IPS-20b (cell line): ENCODE measurements around the gene MLF2.

Experiments used
- H3K27ac ChIP-seq: one replicate; pipeline ENCODE4 v1.5.1; 2013; ENCODE audit warnings: low read length
- H3K27me3 ChIP-seq: 2 replicates; pipeline ENCODE4 v1.6.1; 2013; ENCODE audit warnings: mild to moderate bottlenecking, low read length, inconsistent platforms; ENCODE audit not compliant: insufficient read depth
- H3K36me3 ChIP-seq: 2 replicates; pipeline ENCODE4 v1.6.1; 2013; ENCODE audit warnings: low read depth, mild to moderate bottlenecking, inconsistent platforms, low read length, moderate library complexity; ENCODE audit not compliant: insufficient read depth
- H3K4me1 ChIP-seq: 2 replicates; pipeline ENCODE4 v1.6.1; 2013; ENCODE audit warnings: mild to moderate bottlenecking, control low read depth, inconsistent platforms, low read length, moderate library complexity; ENCODE audit not compliant: insufficient read depth
- H3K4me3 ChIP-seq: 2 replicates; pipeline ENCODE4 v1.5.1; 2013; ENCODE audit warnings: mild to moderate bottlenecking, low read length, inconsistent platforms
- H3K9ac ChIP-seq: 2 replicates; pipeline ENCODE4 v1.6.1; 2013; ENCODE audit warnings: low read depth, mild to moderate bottlenecking, inconsistent platforms, low read length, moderate library complexity
- H3K9me3 ChIP-seq: 2 replicates; pipeline ENCODE4 v1.6.1; 2013; ENCODE audit warnings: mild to moderate bottlenecking, low read depth, low read length, inconsistent platforms; ENCODE audit not compliant: insufficient read depth

MLF2 gene

GRCh38 chr12:6752921-6753771, at the start of gene MLF2:
MLF2 (minus strand) TSS chr12:6753141; CDS start chr12:6752334, 807 bp downstream.
- Histone ChIP-seq H3K27ac (peak within 1 kb of the TSS; percentile 90), H3K36me3 (peaks cover 39% of the 10 kb centered on the region), H3K9ac (peak within 1 kb of the TSS; percentile 93), H3K4me1 (peaks cover 7% of the 10 kb centered on the region; the same call in 1 of the 2 replicates), H3K9me3 (no peaks in the 10 kb centered on the region), H3K4me3 (peak within 1 kb of the TSS; percentile 86), H3K27me3 (no peaks in the 10 kb centered on the region)

GRCh38 chr12:6799147-6799546, 46.2 kb upstream of the MLF2 start:
- no peaks in the 10 kb centered on the region for H3K4me1 ChIP-seq
- H3K9me3 ChIP-seq = no peaks in the 10 kb centered on the region
- H3K9ac ChIP-seq = no peak overlapping the region
- no peak overlapping the region for H3K27ac ChIP-seq
- H3K36me3 ChIP-seq = no peaks in the 10 kb centered on the region
- H3K27me3 ChIP-seq = no peaks in the 10 kb centered on the region
- H3K4me3 ChIP-seq = no peak overlapping the region

- Histone ChIP-seq H3K27ac (no peak overlapping the region), H3K27me3 (no peaks in the 10 kb centered on the region), H3K9me3 (no peaks in the 10 kb centered on the region), H3K4me1 (no peaks in the 10 kb centered on the region), H3K36me3 (no peaks in the 10 kb centered on the region), H3K9ac (no peak overlapping the region), H3K4me3 (no peak overlapping the region)
Observed at GRCh38 chr12:6796576-6796975, 43.6 kb upstream of the MLF2 start.

DNA sequence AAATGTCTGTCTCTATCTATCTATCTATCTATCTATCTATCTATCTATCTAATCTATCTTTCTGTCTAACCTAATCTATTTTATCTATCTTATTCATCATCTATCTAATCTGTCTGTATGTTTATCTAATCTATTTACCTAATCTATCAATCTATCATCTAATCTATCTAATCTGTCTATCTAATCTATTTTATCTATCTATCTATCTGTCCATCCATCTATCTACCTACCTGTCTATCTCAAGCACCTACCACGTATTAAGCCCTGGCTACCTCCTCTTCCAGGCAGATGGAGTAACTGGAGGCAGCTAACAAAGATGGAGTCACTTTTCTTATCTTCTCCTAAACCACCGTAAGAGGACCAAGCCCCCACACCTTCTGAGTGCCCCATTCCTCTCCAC, 42.1 kb upstream of the MLF2 start:
- Histone ChIP-seq H3K9ac (no peak overlapping the region), H3K27me3 (no peaks in the 10 kb centered on the region), H3K36me3 (no peaks in the 10 kb centered on the region), H3K4me3 (no peak overlapping the region), H3K9me3 (no peaks in the 10 kb centered on the region), H3K27ac (no peak overlapping the region), H3K4me1 (no peaks in the 10 kb centered on the region)

DNA sequence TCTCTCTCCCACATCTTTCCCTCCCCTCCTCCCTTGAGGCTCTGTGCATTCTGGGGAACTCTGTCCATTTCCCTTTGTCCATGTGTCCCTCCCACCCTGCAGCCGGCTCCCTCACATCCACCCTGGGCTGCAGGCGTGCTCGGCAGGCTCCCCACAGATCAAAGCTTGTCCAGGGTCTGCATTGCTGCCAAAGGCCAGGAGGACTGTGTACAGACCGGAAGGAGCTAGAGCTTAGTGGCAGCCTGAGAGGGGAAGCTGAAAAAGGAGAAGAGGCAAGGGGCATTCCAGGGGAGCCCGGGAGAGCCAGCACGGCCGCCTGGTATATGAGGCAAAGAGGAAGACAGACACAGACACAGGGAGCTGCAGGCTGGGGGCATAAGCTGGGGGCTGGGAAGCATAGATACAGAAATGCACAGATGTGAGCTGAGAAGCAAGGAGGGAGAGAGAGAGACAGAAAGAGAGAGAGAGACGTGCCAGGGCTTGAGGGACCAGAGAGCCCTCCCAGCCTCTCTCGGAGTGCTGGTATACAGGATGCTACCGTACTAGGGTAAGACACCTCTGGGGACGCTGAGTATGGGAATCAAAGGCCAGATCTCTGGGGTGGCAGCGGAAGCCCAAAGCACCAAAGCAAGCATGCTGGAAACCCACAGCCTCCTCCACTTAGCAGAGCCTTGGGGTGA, 39.7 kb upstream of the MLF2 start:
- no peaks in the 10 kb centered on the region for H3K4me1 ChIP-seq
- H3K9me3 ChIP-seq = no peaks in the 10 kb centered on the region
- H3K27ac ChIP-seq = no peak overlapping the region
- no peak overlapping the region for H3K9ac ChIP-seq
- no peak overlapping the region for H3K4me3 ChIP-seq
- H3K27me3 ChIP-seq = no peaks in the 10 kb centered on the region
- H3K36me3 ChIP-seq = no peaks in the 10 kb centered on the region

- Histone ChIP-seq H3K4me1 (peaks cover 4% of the 10 kb centered on the region; the same call in 1 of the 2 replicates), H3K27me3 (no peaks in the 10 kb centered on the region), H3K9ac (no peak overlapping the region), H3K9me3 (no peaks in the 10 kb centered on the region), H3K27ac (no peak overlapping the region), H3K36me3 (no peaks in the 10 kb centered on the region), H3K4me3 (no peak overlapping the region)
Observed at GRCh38 chr12:6791931-6792520, 39.1 kb upstream of the MLF2 start.

- no peak overlapping the region for H3K9ac ChIP-seq
- peaks cover 11% of the 10 kb centered on the region; the same call in 1 of the 2 replicates for H3K4me1 ChIP-seq
- H3K27ac ChIP-seq = no peak overlapping the region
- no peak overlapping the region for H3K4me3 ChIP-seq
- no peaks in the 10 kb centered on the region for H3K27me3 ChIP-seq
- no peaks in the 10 kb centered on the region for H3K9me3 ChIP-seq
- no peaks in the 10 kb centered on the region for H3K36me3 ChIP-seq
Observed at GRCh38 chr12:6790496-6791150, 37.7 kb upstream of the MLF2 start.

DNA sequence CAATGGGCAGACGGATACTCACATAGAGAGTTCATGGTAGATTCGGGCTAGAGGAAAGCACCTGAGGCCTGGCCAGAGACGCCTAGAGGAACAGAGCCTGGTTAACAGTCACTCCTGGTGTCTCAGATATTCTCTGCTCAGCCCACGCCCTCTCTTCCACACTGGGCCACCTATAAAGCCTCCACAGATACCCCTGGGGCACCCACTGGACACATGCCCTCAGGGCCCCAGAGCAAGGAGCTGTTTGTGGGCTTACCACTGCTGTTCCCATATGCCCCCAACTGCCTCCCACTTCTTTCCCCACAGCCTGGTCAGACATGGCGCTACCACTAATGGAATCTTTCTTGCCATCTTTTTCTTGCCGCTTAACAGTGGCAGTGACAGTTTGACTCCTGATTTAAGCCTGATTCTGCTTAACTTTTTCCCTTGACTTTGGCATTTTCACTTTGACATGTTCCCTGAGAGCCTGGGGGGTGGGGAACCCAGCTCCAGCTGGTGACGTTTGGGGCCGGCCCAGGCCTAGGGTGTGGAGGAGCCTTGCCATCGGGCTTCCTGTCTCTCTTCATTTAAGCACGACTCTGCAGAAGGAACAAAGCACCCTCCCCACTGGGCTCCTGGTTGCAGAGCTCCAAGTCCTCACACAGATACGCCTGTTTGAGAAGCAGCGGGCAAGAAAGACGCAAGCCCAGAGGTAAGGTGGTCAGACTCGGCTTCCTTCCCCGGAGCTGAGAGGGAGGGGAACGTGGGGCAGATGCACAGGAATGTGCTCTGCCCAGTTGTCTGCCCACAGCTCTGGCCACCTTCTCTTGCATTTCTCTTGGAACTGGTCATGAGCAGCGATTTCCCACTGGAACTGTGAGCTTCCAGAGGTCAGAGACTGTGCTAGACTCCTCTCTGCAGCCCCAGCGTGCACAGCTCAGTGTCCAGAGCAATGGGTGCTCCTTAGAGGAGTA, 36.3 kb upstream of the MLF2 start, which contains the start of gene CD4:
CD4 (plus strand) TSS at position 557 of the 953 bp plus-strand sequence. CDS start 10,611 bp downstream, outside the sequence.
- Histone ChIP-seq H3K27me3 (no peaks in the 10 kb centered on the region), H3K27ac (no peak within 1 kb of the TSS), H3K9me3 (no peaks in the 10 kb centered on the region), H3K4me1 (peaks cover 11% of the 10 kb centered on the region; the same call in 1 of the 2 replicates), H3K9ac (no peak within 1 kb of the TSS), H3K36me3 (no peaks in the 10 kb centered on the region), H3K4me3 (no peak within 1 kb of the TSS)

- H3K36me3 ChIP-seq = no peaks in the 10 kb centered on the region
- peak overlapping the region; percentile 32; the same call in 1 of the 2 replicates for H3K4me3 ChIP-seq
- H3K27me3 ChIP-seq = no peaks in the 10 kb centered on the region
- no peaks in the 10 kb centered on the region for H3K9me3 ChIP-seq
- H3K27ac ChIP-seq = no peak overlapping the region
- peaks cover 11% of the 10 kb centered on the region; the same call in 1 of the 2 replicates for H3K4me1 ChIP-seq
- H3K9ac ChIP-seq = peak overlapping the region; percentile 24; the same call in 1 of the 2 replicates
Observed at GRCh38 chr12:6787309-6787708, 34.4 kb upstream of the MLF2 start.

GRCh38 chr12:6786416-6787094, 33.6 kb upstream of the MLF2 start:
- no peaks in the 10 kb centered on the region for H3K9me3 ChIP-seq
- no peaks in the 10 kb centered on the region for H3K27me3 ChIP-seq
- H3K9ac ChIP-seq = peak overlapping the region; percentile 14; the same call in 1 of the 2 replicates
- H3K36me3 ChIP-seq = no peaks in the 10 kb centered on the region
- no peak overlapping the region for H3K27ac ChIP-seq
- peak overlapping the region; percentile 32; the same call in 1 of the 2 replicates for H3K4me3 ChIP-seq
- H3K4me1 ChIP-seq = peaks cover 11% of the 10 kb centered on the region; the same call in 1 of the 2 replicates
